ENCODE results near the gene SLC47A1. TPM values are rescaled to one million over a fixed set of nuclear protein-coding genes. Genes with fewer than 3 reads are reported as not detected.
"Not testable (repeated sequence)": the region's sequence is repeated elsewhere in the genome, so short reads cannot be mapped to it uniquely, and the experiment has no call there.

SLC47A1 gene
- total and polyA plus RNA-seq, 3 experiments from 2014 or later = 0.15 to 0.29 (median 0.20) TPM

- peaks cover 6 to 7% of the 10 kb centered on the region in 2 donors for H3K27me3 Mint-ChIP-seq
- CTCF ChIA-PET = no interaction called here
- H3K36me3 Mint-ChIP-seq = peaks cover 0 to under 1% (median 0%) of the 10 kb centered on the region in 3 donors
- Histone ChIP-seq H3K36me3 (ENCODE audit: insufficient read depth, low read length) (no peaks in the 10 kb centered on the region), H3K4me1 (ENCODE audit: insufficient read depth, low read length) (no peaks in the 10 kb centered on the region), H3K4me3 (ENCODE audit: low read length) (no peak overlapping the region), H3K27ac (ENCODE audit: low read depth, low read length) (no peak overlapping the region), H3K27me3 (ENCODE audit: insufficient read depth, low read length, poor library complexity, severe bottlenecking) (no peaks in the 10 kb centered on the region), H3K9me3 (ENCODE audit: low read length) (no peaks in the 10 kb centered on the region)
- no peak overlapping the region for H3K4me3 Mint-ChIP-seq
- no peaks in the 10 kb centered on the region for H3K4me1 Mint-ChIP-seq
- DNase-seq = no peak
- POLR2A ChIA-PET = no interaction called here
- peak overlapping the region in 3 of 8 donors; percentile 15 to 94 (median 43) for H3K27ac Mint-ChIP-seq
- no peaks in the 10 kb centered on the region for H3K9me3 Mint-ChIP-seq
Observed at GRCh38 chr17:19495828-19496528, 37.7 kb upstream of the SLC47A1 start.

DNA sequence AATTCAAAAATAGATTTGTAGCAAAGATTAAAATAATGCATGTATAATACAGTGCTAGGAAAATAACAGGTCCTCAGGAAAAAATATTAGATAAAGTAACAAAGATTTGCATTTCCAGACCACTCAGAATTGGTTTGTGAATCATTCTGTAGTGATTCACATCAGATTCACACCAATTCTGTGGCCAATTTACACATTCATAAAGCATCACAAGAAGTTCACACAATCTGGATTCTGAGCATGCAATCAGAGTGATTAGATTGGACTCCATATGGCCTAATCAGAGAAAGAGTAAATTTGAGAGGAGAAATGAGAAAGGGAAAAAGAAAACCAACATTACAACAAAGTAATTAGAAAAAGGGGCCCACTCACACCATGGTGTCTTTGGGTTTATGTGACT is 36.0 kb upstream of the SLC47A1 start:
- Histone ChIP-seq H3K36me3 (ENCODE audit: insufficient read depth, low read length) (no peaks in the 10 kb centered on the region), H3K27ac (ENCODE audit: low read depth, low read length) (no peak overlapping the region), H3K4me1 (ENCODE audit: insufficient read depth, low read length) (no peaks in the 10 kb centered on the region), H3K27me3 (ENCODE audit: insufficient read depth, low read length, poor library complexity, severe bottlenecking) (no peaks in the 10 kb centered on the region), H3K4me3 (ENCODE audit: low read length) (no peak overlapping the region), H3K9me3 (ENCODE audit: low read length) (no peaks in the 10 kb centered on the region)
- Mint-ChIP-seq H3K27ac (peak overlapping the region in 2 of 8 donors; percentile 3 to 36), H3K4me3 (no peak overlapping the region), H3K9me3 (no peaks in the 10 kb centered on the region), H3K27me3 (peaks cover 0 to 5% of the 10 kb centered on the region in 2 donors), H3K4me1 (peaks cover 3 to 9% (median 4%) of the 10 kb centered on the region in 3 donors), H3K36me3 (no peaks in the 10 kb centered on the region)
- CTCF ChIA-PET = no interaction called here
- DNase-seq = no peak
- POLR2A ChIA-PET = no interaction called here

GRCh38 chr17:19501219-19501618 is 32.4 kb upstream of the SLC47A1 start:
- POLR2A ChIA-PET = no interaction called here
- CTCF ChIA-PET = no interaction called here

GRCh38 chr17:19502517-19502916 is 31.1 kb upstream of the SLC47A1 start:
- peaks cover 6 to 14% (median 9%) of the 10 kb centered on the region in 3 donors for H3K4me1 Mint-ChIP-seq
- peak; percentile 17 to 74 (median 26) for DNase-seq
- H3K36me3 Mint-ChIP-seq = no peaks in the 10 kb centered on the region
- CTCF ChIA-PET = interaction anchor here (1.2 to 2.1 kb wide), 4 partner anchors 11 to 263 kb away, joined by 3 to 8 read pairs (median 6); partner anchors contain the start of gene B9D1
- POLR2A ChIA-PET = no interaction called here
- Histone ChIP-seq H3K27me3 (ENCODE audit: insufficient read depth, low read length, poor library complexity, severe bottlenecking) (no peaks in the 10 kb centered on the region), H3K4me1 (ENCODE audit: insufficient read depth, low read length) (no peaks in the 10 kb centered on the region), H3K4me3 (ENCODE audit: low read length) (no peak overlapping the region), H3K27ac (ENCODE audit: low read depth, low read length) (no peak overlapping the region), H3K9me3 (ENCODE audit: low read length) (no peaks in the 10 kb centered on the region), H3K36me3 (ENCODE audit: insufficient read depth, low read length) (no peaks in the 10 kb centered on the region)
- H3K27ac Mint-ChIP-seq = peak overlapping the region; percentile 53 to 94 (median 84)
- H3K27me3 Mint-ChIP-seq = peaks cover 0 to 2% of the 10 kb centered on the region in 2 donors
- no peaks in the 10 kb centered on the region for H3K9me3 Mint-ChIP-seq
- H3K4me3 Mint-ChIP-seq = peak overlapping the region; percentile 20 to 64 (median 35)

More at GRCh38 chr17:19501219-19501618, 32.4 kb upstream of the SLC47A1 start:
- Histone ChIP-seq H3K9me3 (ENCODE audit: low read length) (no peaks in the 10 kb centered on the region), H3K4me3 (ENCODE audit: low read length) (no peak overlapping the region), H3K36me3 (ENCODE audit: insufficient read depth, low read length) (no peaks in the 10 kb centered on the region), H3K4me1 (ENCODE audit: insufficient read depth, low read length) (no peaks in the 10 kb centered on the region), H3K27ac (ENCODE audit: low read depth, low read length) (no peak overlapping the region), H3K27me3 (ENCODE audit: insufficient read depth, low read length, poor library complexity, severe bottlenecking) (no peaks in the 10 kb centered on the region)
- H3K4me3 Mint-ChIP-seq = peak overlapping the region in 1 of 7 donors; percentile 32
- H3K9me3 Mint-ChIP-seq = no peaks in the 10 kb centered on the region
- no peaks in the 10 kb centered on the region for H3K36me3 Mint-ChIP-seq
- H3K27me3 Mint-ChIP-seq = peaks cover 0 to 4% of the 10 kb centered on the region in 2 donors
- peak overlapping the region in 7 of 8 donors; percentile 9 to 68 (median 21) for H3K27ac Mint-ChIP-seq
- no peak for DNase-seq
- peaks cover 6 to 14% (median 9%) of the 10 kb centered on the region in 3 donors for H3K4me1 Mint-ChIP-seq

GRCh38 chr17:19505561-19505960 is 28.1 kb upstream of the SLC47A1 start:
- Mint-ChIP-seq H3K4me1 (peaks cover 15 to 23% (median 19%) of the 10 kb centered on the region in 3 donors), H3K27me3 (peaks cover 0 to 12% of the 10 kb centered on the region in 2 donors), H3K27ac (peak overlapping the region in 3 of 8 donors; percentile 76 to 98 (median 76)), H3K4me3 (peak overlapping the region in 6 of 7 donors; percentile 22 to 90 (median 82))
- H3K36me3 ChIP-seq (ENCODE audit: insufficient read depth, low read length); H3K4me1 ChIP-seq (ENCODE audit: insufficient read depth, low read length); H3K27me3 ChIP-seq (ENCODE audit: insufficient read depth, low read length, poor library complexity, severe bottlenecking); H3K36me3 Mint-ChIP-seq; POLR2A ChIA-PET; H3K9me3 ChIP-seq (ENCODE audit: low read length); H3K4me3 ChIP-seq (ENCODE audit: low read length); CTCF ChIA-PET; H3K9me3 Mint-ChIP-seq; H3K27ac ChIP-seq (ENCODE audit: low read depth, low read length); DNase-seq: not testable (repeated sequence)

DNA sequence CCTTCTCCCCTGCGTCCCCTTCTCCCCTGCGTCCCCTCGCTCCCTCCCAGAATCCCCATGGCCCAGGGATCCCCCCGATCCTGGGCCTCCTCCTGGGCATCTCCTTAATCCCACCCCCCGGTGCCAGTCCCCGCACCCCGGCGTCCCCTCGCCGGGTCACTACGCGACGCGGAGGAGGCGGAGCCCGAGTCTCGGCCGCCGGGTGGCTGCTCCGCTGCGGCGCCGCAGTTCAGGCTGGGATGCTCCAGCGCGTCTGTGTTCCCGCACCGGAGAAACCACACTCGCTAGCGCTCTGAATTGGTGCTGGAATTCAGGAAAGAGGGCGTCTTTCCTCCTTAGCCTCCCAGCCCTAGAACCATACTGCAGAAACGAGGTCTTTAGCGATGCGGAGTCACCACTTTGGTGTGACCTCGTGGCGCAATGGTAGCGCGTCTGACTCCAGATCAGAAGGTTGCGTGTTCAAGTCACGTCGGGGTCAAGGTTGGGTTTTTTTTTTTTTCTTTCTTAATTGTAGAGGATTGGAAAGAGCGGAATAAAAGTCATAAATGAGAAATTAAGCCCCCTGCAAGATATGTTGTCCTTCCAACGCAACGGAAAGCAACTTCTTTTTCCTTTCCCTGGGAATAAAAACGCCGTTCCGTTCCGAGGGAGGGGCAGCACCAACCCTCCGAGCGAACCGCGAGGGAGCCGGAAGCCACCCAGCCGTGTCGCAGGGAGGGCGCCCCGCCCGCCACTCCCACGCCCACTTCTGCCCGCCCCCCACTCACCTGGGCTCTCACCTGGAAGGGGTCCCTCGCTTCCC is 25.7 kb upstream of the SLC47A1 start:
- peaks cover 9 to 11% (median 11%) of the 10 kb centered on the region in 3 donors for H3K4me1 Mint-ChIP-seq
- peak overlapping the region; percentile 92 for H3K4me3 ChIP-seq (ENCODE audit: low read length)
- H3K27ac ChIP-seq (ENCODE audit: low read depth, low read length) = peak overlapping the region; percentile 64
- POLR2A ChIA-PET = no interaction called here
- peak overlapping the region; percentile 87 to 99 (median 96) for H3K27ac Mint-ChIP-seq
- peaks cover 0 to 4% (median 3%) of the 10 kb centered on the region in 5 donors for H3K9me3 Mint-ChIP-seq
- peaks cover 0 to 10% of the 10 kb centered on the region in 2 donors for H3K27me3 Mint-ChIP-seq
- CTCF ChIA-PET = no interaction called here
- peak; percentile 71 to 91 (median 83) for DNase-seq
- H3K36me3 Mint-ChIP-seq = peaks cover 0 to 6% (median 2%) of the 10 kb centered on the region in 3 donors
- no peaks in the 10 kb centered on the region for H3K4me1 ChIP-seq (ENCODE audit: insufficient read depth, low read length)
- H3K36me3 ChIP-seq (ENCODE audit: insufficient read depth, low read length) = no peaks in the 10 kb centered on the region
- peak overlapping the region; percentile 80 to 99 (median 90) for H3K4me3 Mint-ChIP-seq
- no peaks in the 10 kb centered on the region for H3K9me3 ChIP-seq (ENCODE audit: low read length)
- H3K27me3 ChIP-seq (ENCODE audit: insufficient read depth, low read length, poor library complexity, severe bottlenecking) = no peaks in the 10 kb centered on the region

DNA sequence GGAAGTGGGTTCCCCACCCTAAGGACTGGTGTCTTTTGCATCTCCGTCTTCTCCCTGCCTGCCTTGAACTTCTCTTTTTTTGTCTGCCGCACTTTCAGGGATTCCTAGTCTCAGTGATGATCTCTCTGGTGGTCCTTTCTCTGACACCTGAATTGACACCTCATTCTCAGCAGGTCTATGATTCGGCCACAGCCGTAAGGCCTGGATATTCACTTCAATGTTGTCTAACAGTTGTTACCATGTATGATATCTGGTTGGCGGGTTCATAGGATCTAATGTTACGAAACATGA is 25.1 kb upstream of the SLC47A1 start:
- Histone ChIP-seq H3K9me3 (ENCODE audit: low read length) (no peaks in the 10 kb centered on the region), H3K36me3 (ENCODE audit: insufficient read depth, low read length) (no peaks in the 10 kb centered on the region), H3K4me1 (ENCODE audit: insufficient read depth, low read length) (no peaks in the 10 kb centered on the region), H3K4me3 (ENCODE audit: low read length) (peak overlapping the region; percentile 92), H3K27me3 (ENCODE audit: insufficient read depth, low read length, poor library complexity, severe bottlenecking) (no peaks in the 10 kb centered on the region), H3K27ac (ENCODE audit: low read depth, low read length) (peak overlapping the region; percentile 64)
- H3K4me1 Mint-ChIP-seq = peaks cover 9 to 10% (median 10%) of the 10 kb centered on the region in 3 donors
- CTCF ChIA-PET = no interaction called here
- H3K4me3 Mint-ChIP-seq = peak overlapping the region; percentile 80 to 99 (median 90)
- peaks cover 0 to 10% of the 10 kb centered on the region in 2 donors for H3K27me3 Mint-ChIP-seq
- H3K27ac Mint-ChIP-seq = peak overlapping the region; percentile 87 to 99 (median 96)
- H3K9me3 Mint-ChIP-seq = peaks cover 0 to 4% (median 3%) of the 10 kb centered on the region in 5 donors
- H3K36me3 Mint-ChIP-seq = peaks cover 0 to 6% (median 2%) of the 10 kb centered on the region in 3 donors
- POLR2A ChIA-PET = no interaction called here
- no peak for DNase-seq
